ENCODE data around the gene NGB. TPM values are rescaled to one million over a fixed set of nuclear protein-coding genes. Genes with fewer than 3 reads are reported as not detected.
"Not testable (repeated sequence)": the region's sequence is repeated elsewhere in the genome, so short reads cannot be mapped to it uniquely, and the experiment has no call there.

Gene NGB
- not detected for polyA plus RNA-seq (ENCODE audit: insufficient read length in 12 of 12)
- long read RNA-seq, donor 1, partial matches to known transcripts, result 0 of 1 reads
- long read RNA-seq, donor 1, other reads (novel, unspliced or antisense), result 0 of 1 reads
- long read RNA-seq, donor 2, result 0 reads
- long read RNA-seq, donor 3, result 0 reads
- long read RNA-seq, donor 4, result 0 reads
- long read RNA-seq, donor 5, result 0 reads
- long read RNA-seq, donor 6, result 0 reads
- long read RNA-seq, donor 7, result 0 reads
- long read RNA-seq, donor 8, result 0 reads
- long read RNA-seq, donor 9, result 0 reads
- long read RNA-seq, donor 10, result 0 reads
- long read RNA-seq, donor 11, result 0 reads

GRCh38 chr14:77271113-77271710 is at the start of gene NGB:
Gene NGB (minus strand): TSS chr14:77271206. CDS start chr14:77270937, 269 bp downstream.
- no peak for DNase-seq

- peak; percentile 92 for DNase-seq
Observed at GRCh38 chr14:77320238-77320935, 49.4 kb upstream of the NGB start, which contains the start of gene POMT2. Gene POMT2 (minus strand): TSS chr14:77320883. CDS start chr14:77320681, 202 bp downstream.

- DNase-seq, result no peak
Observed at GRCh38 chr14:77319422-77319821, 48.4 kb upstream of the NGB start.

- not testable (repeated sequence) for DNase-seq
Observed at GRCh38 chr14:77318756-77319155, 47.8 kb upstream of the NGB start.

- DNase-seq, result no peak
Observed at GRCh38 chr14:77318006-77318553, 47.1 kb upstream of the NGB start.

- DNase-seq, result no peak
Observed at GRCh38 chr14:77316872-77317301, 45.9 kb upstream of the NGB start.

- DNase-seq, result no peak
Observed at GRCh38 chr14:77316195-77316505, 45.1 kb upstream of the NGB start.

- no peak for DNase-seq
Observed at GRCh38 chr14:77314539-77315457, 43.8 kb upstream of the NGB start.

GRCh38 chr14:77314043-77314442 is 43.0 kb upstream of the NGB start:
- no peak for DNase-seq

GRCh38 chr14:77313371-77313770 is 42.4 kb upstream of the NGB start:
- no peak for DNase-seq

- no peak for DNase-seq
Observed at GRCh38 chr14:77311217-77311616, 40.2 kb upstream of the NGB start.

- DNase-seq, result no peak
Observed at GRCh38 chr14:77310026-77310425, 39.0 kb upstream of the NGB start.

- DNase-seq, result no peak
Observed at GRCh38 chr14:77309131-77309530, 38.1 kb upstream of the NGB start.

GRCh38 chr14:77306851-77307496 is 36.0 kb upstream of the NGB start:
- DNase-seq, result no peak

- no peak for DNase-seq
Observed at GRCh38 chr14:77306416-77306815, 35.4 kb upstream of the NGB start.

GRCh38 chr14:77305696-77306095 is 34.7 kb upstream of the NGB start:
- no peak for DNase-seq

GRCh38 chr14:77303417-77304156 is 32.6 kb upstream of the NGB start:
- no peak for DNase-seq

- no peak for DNase-seq
Observed at GRCh38 chr14:77302926-77303325, 31.9 kb upstream of the NGB start.

- DNase-seq, result peak; percentile 83
Observed at GRCh38 chr14:77301103-77301502, 30.1 kb upstream of the NGB start.

GRCh38 chr14:77299771-77300170 is 28.8 kb upstream of the NGB start:
- DNase-seq, result no peak

Data from muscle of arm (tissue), 14 donors.